ENCODE results near the gene PNKD.

Gene PNKD

GRCh38 chr2:218234521-218234920 lies 35.8 kb upstream of the PNKD start:
- H3K4me3 ChIP-seq, result no peak overlapping the region
- no peaks in the 10 kb centered on the region for H3K9me3 ChIP-seq
- no peaks in the 10 kb centered on the region for H3K27me3 ChIP-seq
- H3K9ac ChIP-seq, result no peak overlapping the region
- no peak overlapping the region for H3K27ac ChIP-seq
- H4K20me1 ChIP-seq, result peaks cover 35% of the 10 kb centered on the region
- H3K36me3 ChIP-seq, result peaks cover 99% of the 10 kb centered on the region
- no peak overlapping the region for H3K4me2 ChIP-seq
- TF ChIP-seq Cebpa-rat (IDR thresholded peaks at IDR 0.05), result no peak
- H3K4me1 ChIP-seq, result peaks cover 13% of the 10 kb centered on the region

GRCh38 chr2:218235017-218235416 lies 35.3 kb upstream of the PNKD start:
- Histone ChIP-seq H3K36me3 (peaks cover 100% of the 10 kb centered on the region), H3K4me3 (no peak overlapping the region), H3K9me3 (no peaks in the 10 kb centered on the region), H3K9ac (no peak overlapping the region), H3K4me2 (no peak overlapping the region), H3K4me1 (peaks cover 8% of the 10 kb centered on the region), H3K27me3 (no peaks in the 10 kb centered on the region), H3K27ac (no peak overlapping the region), H4K20me1 (peaks cover 31% of the 10 kb centered on the region; the same call in 1 of the 2 replicates)
- no peak for TF ChIP-seq Cebpa-rat (IDR thresholded peaks at IDR 0.05)

- no peak overlapping the region for H3K4me3 ChIP-seq
- H3K9ac ChIP-seq, result no peak overlapping the region
- no peak overlapping the region for H3K4me2 ChIP-seq
- H3K36me3 ChIP-seq, result peaks cover 100% of the 10 kb centered on the region
- no peak for TF ChIP-seq Cebpa-rat (IDR thresholded peaks at IDR 0.05)
- no peak overlapping the region for H3K27ac ChIP-seq
- no peaks in the 10 kb centered on the region for H3K27me3 ChIP-seq
- no peaks in the 10 kb centered on the region for H3K9me3 ChIP-seq
- H3K4me1 ChIP-seq, result no peaks in the 10 kb centered on the region
- H4K20me1 ChIP-seq, result peaks cover 31% of the 10 kb centered on the region; the same call in 1 of the 2 replicates
These were observed 33.5 kb upstream of the PNKD start for GRCh38 chr2:218236829-218237228.

GRCh38 chr2:218238887-218239286 lies 31.4 kb upstream of the PNKD start:
- no peaks in the 10 kb centered on the region for H3K27me3 ChIP-seq
- H3K9ac ChIP-seq, result no peak overlapping the region
- H3K4me3 ChIP-seq, result no peak overlapping the region
- H3K36me3 ChIP-seq, result peaks cover 100% of the 10 kb centered on the region
- peaks cover 27% of the 10 kb centered on the region for H4K20me1 ChIP-seq
- H3K4me2 ChIP-seq, result no peak overlapping the region
- TF ChIP-seq Cebpa-rat (IDR thresholded peaks at IDR 0.05), result no peak
- no peak overlapping the region for H3K27ac ChIP-seq
- no peaks in the 10 kb centered on the region for H3K9me3 ChIP-seq
- H3K4me1 ChIP-seq, result no peaks in the 10 kb centered on the region

- H3K27ac ChIP-seq, result no peak overlapping the region
- H3K36me3 ChIP-seq, result peaks cover 100% of the 10 kb centered on the region
- H3K4me1 ChIP-seq, result no peaks in the 10 kb centered on the region
- TF ChIP-seq Cebpa-rat (IDR thresholded peaks at IDR 0.05), result no peak
- no peaks in the 10 kb centered on the region for H3K9me3 ChIP-seq
- no peaks in the 10 kb centered on the region for H3K27me3 ChIP-seq
- H3K9ac ChIP-seq, result no peak overlapping the region
- peaks cover 25% of the 10 kb centered on the region for H4K20me1 ChIP-seq
- H3K4me3 ChIP-seq, result no peak overlapping the region
- H3K4me2 ChIP-seq, result no peak overlapping the region
These were observed 26.1 kb upstream of the PNKD start for GRCh38 chr2:218244204-218244603.

- TF ChIP-seq Cebpa-rat (IDR thresholded peaks at IDR 0.05), result no peak
- no peak overlapping the region for H3K9ac ChIP-seq
- peaks cover 100% of the 10 kb centered on the region for H3K36me3 ChIP-seq
These were observed 25.7 kb upstream of the PNKD start for GRCh38 chr2:218244665-218245064.

GRCh38 chr2:218245214-218245613 lies 25.1 kb upstream of the PNKD start:
- Histone ChIP-seq H3K36me3 (peaks cover 100% of the 10 kb centered on the region), H3K9me3 (no peaks in the 10 kb centered on the region), H3K27ac (no peak overlapping the region), H3K4me3 (no peak overlapping the region), H4K20me1 (peaks cover 25% of the 10 kb centered on the region), H3K9ac (no peak overlapping the region), H3K4me2 (no peak overlapping the region), H3K4me1 (no peaks in the 10 kb centered on the region), H3K27me3 (no peaks in the 10 kb centered on the region)
- no peak for TF ChIP-seq Cebpa-rat (IDR thresholded peaks at IDR 0.05)

More at GRCh38 chr2:218244665-218245064, 25.7 kb upstream of the PNKD start:
- H3K4me2 ChIP-seq, result no peak overlapping the region
- no peak overlapping the region for H3K4me3 ChIP-seq
- H3K27me3 ChIP-seq, result no peaks in the 10 kb centered on the region
- H3K9me3 ChIP-seq, result no peaks in the 10 kb centered on the region
- no peaks in the 10 kb centered on the region for H3K4me1 ChIP-seq
- no peak overlapping the region for H3K27ac ChIP-seq
- H4K20me1 ChIP-seq, result peaks cover 25% of the 10 kb centered on the region

- Histone ChIP-seq H3K4me1 (no peaks in the 10 kb centered on the region), H3K9ac (no peak overlapping the region), H3K9me3 (no peaks in the 10 kb centered on the region), H3K36me3 (peaks cover 100% of the 10 kb centered on the region), H4K20me1 (peaks cover 44% of the 10 kb centered on the region), H3K4me2 (no peak overlapping the region), H3K4me3 (no peak overlapping the region), H3K27me3 (no peaks in the 10 kb centered on the region), H3K27ac (no peak overlapping the region)
- no peak for TF ChIP-seq Cebpa-rat (IDR thresholded peaks at IDR 0.05)
These were observed 20.6 kb upstream of the PNKD start for GRCh38 chr2:218249691-218250090.

GRCh38 chr2:218252509-218253231 lies 17.6 kb upstream of the PNKD start:
- Histone ChIP-seq H3K27me3 (no peaks in the 10 kb centered on the region), H3K27ac (no peak overlapping the region), H3K4me3 (no peak overlapping the region), H3K9ac (no peak overlapping the region), H3K36me3 (peaks cover 94% of the 10 kb centered on the region), H3K4me1 (peaks cover 10% of the 10 kb centered on the region), H4K20me1 (peaks cover 61% of the 10 kb centered on the region), H3K9me3 (no peaks in the 10 kb centered on the region), H3K4me2 (no peak overlapping the region)
- no peak for TF ChIP-seq Cebpa-rat (IDR thresholded peaks at IDR 0.05)

- H3K27ac ChIP-seq, result no peak overlapping the region
- H3K4me1 ChIP-seq, result peaks cover 16% of the 10 kb centered on the region
- H3K4me2 ChIP-seq, result no peak overlapping the region
- no peak overlapping the region for H3K4me3 ChIP-seq
- no peaks in the 10 kb centered on the region for H3K27me3 ChIP-seq
- H3K9ac ChIP-seq, result no peak overlapping the region
- H3K9me3 ChIP-seq, result no peaks in the 10 kb centered on the region
- TF ChIP-seq Cebpa-rat (IDR thresholded peaks at IDR 0.05), result no peak
- peaks cover 88% of the 10 kb centered on the region for H3K36me3 ChIP-seq
- peaks cover 61% of the 10 kb centered on the region for H4K20me1 ChIP-seq
These were observed 17.1 kb upstream of the PNKD start for GRCh38 chr2:218253232-218253625.
